Natural killer cell (primary cell): Measurements from ENCODE around the gene PABPC1L2A. TPM values are rescaled to one million over a fixed set of nuclear protein-coding genes. Genes with fewer than 3 reads are reported as not detected.

Experiments
- ATAC-seq, 3 donors: fragments of 150-1000 bp in 2 of 3; fragments of 200-7000 bp in 1 of 3; cut with Tn5 transposase; 1 replicate in 1 of 3; 2 replicates in 2 of 3; pipeline ENCODE4 v1.10.0; 2021; ENCODE audit warnings: mild to moderate bottlenecking in 2 of 3, moderate library complexity in 2 of 3
- DNase-seq, 2 donors: peaks; one replicate each; pipeline versions ENCODE4 v3.0.0 to v3.0.0-alpha.2; 2013 to 2021; ENCODE audit warnings: mixed read lengths in 1 of 2
- H3K27ac ChIP-seq: one replicate; pipeline ENCODE4 v1.5.1; 2013; ENCODE audit warnings: mild to moderate bottlenecking, low read length
- H3K27me3 ChIP-seq: one replicate; pipeline ENCODE4 v1.6.1; 2013; ENCODE audit warnings: low read length; ENCODE audit not compliant: control insufficient read depth, insufficient read depth
- H3K36me3 ChIP-seq: one replicate; pipeline ENCODE4 v1.6.1; 2013; ENCODE audit warnings: low read length; ENCODE audit not compliant: control insufficient read depth, insufficient read depth
- H3K4me1 ChIP-seq: one replicate; pipeline ENCODE4 v1.6.1; 2013; ENCODE audit warnings: low read length; ENCODE audit not compliant: control insufficient read depth, insufficient read depth
- H3K4me3 ChIP-seq: one replicate; pipeline ENCODE4 v1.5.1; 2013; ENCODE audit warnings: low read length
- H3K9me3 ChIP-seq: one replicate; pipeline ENCODE4 v1.6.1; 2013; ENCODE audit warnings: low read length; ENCODE audit not compliant: control insufficient read depth, insufficient read depth
- H3K27ac Mint-ChIP-seq, 2 donors: one replicate each; pipeline ENCODE4 v1.8.0; 2022; ENCODE audit warnings: mild to moderate bottlenecking in 2 of 2, mixed read lengths in 2 of 2, moderate library complexity in 1 of 2
- H3K27me3 Mint-ChIP-seq, 2 donors: one replicate each; pipeline ENCODE4 v1.8.0; 2022; ENCODE audit warnings: low read depth in 2 of 2, mixed read lengths in 2 of 2
- H3K36me3 Mint-ChIP-seq: one replicate; pipeline ENCODE4 v1.8.0; 2022; ENCODE audit warnings: mixed read lengths
- H3K4me1 Mint-ChIP-seq, 2 donors: one replicate each; pipeline ENCODE4 v1.8.0; 2022; ENCODE audit warnings: mixed read lengths in 2 of 2
- H3K4me3 Mint-ChIP-seq: one replicate; pipeline ENCODE4 v1.8.0; 2022; ENCODE audit warnings: mild to moderate bottlenecking, moderate library complexity, mixed read lengths
- H3K9me3 Mint-ChIP-seq, 2 donors: one replicate each; pipeline ENCODE4 v1.8.0; 2022; ENCODE audit warnings: mixed read lengths in 2 of 2
- WGBS: methylation state at CpG from one replicate; pipeline ENCODE4 v1.1.7; 2013; ENCODE audit warnings: missing lambda C conversion rate; ENCODE audit not compliant: insufficient coverage; 5-methylcytosine and 5-hydroxymethylcytosine counted together
- intact Hi-C: fragments of 100-400 bp; cut with micrococcal nuclease; formaldehyde crosslinking; loops from one replicate; pipeline ENCODE4 v1.14.2; 2022
- total RNA-seq, 4 donors: library from RNA; stranded (reverse); fragments of 120-200 nt in 1 of 4; gene quantifications; one replicate each; pipeline versions ENCODE4 v1.2.3 to v1.2.4, GENCODE V29; 2013 to 2022
- TF ChIP-seq, protein P1 (sequence below): fragments of 200-600 bp; IDR thresholded peaks from one replicate; pipeline ENCODE4 v1.8.0; 2022; ENCODE audit warnings: antibody characterized with exemption

PABPC1L2A gene
- total RNA-seq, 3 donors from 2014 or later (not counting 1 experiment from before 2014, with no cell fraction given) = not detected

DNA sequence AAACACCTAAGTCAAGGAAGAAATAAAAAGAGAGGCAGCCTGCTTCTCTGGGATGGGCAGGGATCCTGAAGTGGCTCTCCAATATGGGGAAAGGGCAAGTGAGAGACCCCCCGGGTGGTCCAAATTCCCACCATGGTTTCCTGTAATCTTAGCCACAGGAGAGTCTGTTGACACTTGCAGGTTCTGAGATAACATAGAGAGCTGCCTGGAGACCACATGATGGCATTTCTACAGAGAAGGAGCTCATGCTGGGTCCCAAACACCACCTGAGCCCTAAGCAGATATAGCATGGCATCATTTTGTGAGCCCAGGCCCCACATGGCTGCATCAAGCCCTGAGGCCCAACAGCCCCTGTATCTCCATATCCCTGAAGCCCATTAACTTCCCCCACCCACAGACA, 50.4 kb downstream of the PABPC1L2A start:
- Mint-ChIP-seq H3K9me3 (peaks cover 2 to 11% of the 10 kb centered on the region in 2 donors), H3K4me3 (no peak overlapping the region), H3K27ac (no peak overlapping the region), H3K4me1 (no peaks in the 10 kb centered on the region), H3K27me3 (peaks cover 0 to 6% of the 10 kb centered on the region in 2 donors), H3K36me3 (no peaks in the 10 kb centered on the region)
- ATAC-seq (no peak), DNase-seq (no peak)
- intact Hi-C loops = no loop called here
- WGBS = 75% methylated on average over 1 of the region's 1 CpG
- TF ChIP-seq, protein P1, sequence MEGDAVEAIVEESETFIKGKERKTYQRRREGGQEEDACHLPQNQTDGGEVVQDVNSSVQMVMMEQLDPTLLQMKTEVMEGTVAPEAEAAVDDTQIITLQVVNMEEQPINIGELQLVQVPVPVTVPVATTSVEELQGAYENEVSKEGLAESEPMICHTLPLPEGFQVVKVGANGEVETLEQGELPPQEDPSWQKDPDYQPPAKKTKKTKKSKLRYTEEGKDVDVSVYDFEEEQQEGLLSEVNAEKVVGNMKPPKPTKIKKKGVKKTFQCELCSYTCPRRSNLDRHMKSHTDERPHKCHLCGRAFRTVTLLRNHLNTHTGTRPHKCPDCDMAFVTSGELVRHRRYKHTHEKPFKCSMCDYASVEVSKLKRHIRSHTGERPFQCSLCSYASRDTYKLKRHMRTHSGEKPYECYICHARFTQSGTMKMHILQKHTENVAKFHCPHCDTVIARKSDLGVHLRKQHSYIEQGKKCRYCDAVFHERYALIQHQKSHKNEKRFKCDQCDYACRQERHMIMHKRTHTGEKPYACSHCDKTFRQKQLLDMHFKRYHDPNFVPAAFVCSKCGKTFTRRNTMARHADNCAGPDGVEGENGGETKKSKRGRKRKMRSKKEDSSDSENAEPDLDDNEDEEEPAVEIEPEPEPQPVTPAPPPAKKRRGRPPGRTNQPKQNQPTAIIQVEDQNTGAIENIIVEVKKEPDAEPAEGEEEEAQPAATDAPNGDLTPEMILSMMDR = no peak
- Histone ChIP-seq H3K4me1 (no peaks in the 10 kb centered on the region), H3K9me3 (no peaks in the 10 kb centered on the region), H3K36me3 (no peaks in the 10 kb centered on the region), H3K4me3 (no peak overlapping the region), H3K27ac (no peak overlapping the region), H3K27me3 (no peaks in the 10 kb centered on the region)

Other genes starting within 250 kb of the PABPC1L2A start
- not detected for gene FAM236C, start 166.9 kb downstream of the PABPC1L2A start, total RNA-seq
- not detected for gene FAM236A, start 141.3 kb downstream of the PABPC1L2A start, total RNA-seq
- gene DMRTC1, start 135.7 kb downstream of the PABPC1L2A start, total RNA-seq = not detected
- not detected for gene PABPC1L2B, start 76.6 kb downstream of the PABPC1L2A start, total RNA-seq
- gene NAP1L2, start 135.3 kb upstream of the PABPC1L2A start, total RNA-seq = 1 to 10 TPM; 3.1 to 5.4 (median 3.6) TPM